Suprapubic skin (tissue), 4 donors: Measurements from ENCODE around the gene ARIH1. TPM values are rescaled to one million over a fixed set of nuclear protein-coding genes. Genes with fewer than 3 reads are reported as not detected.
"Not testable (repeated sequence)": the region's sequence is repeated elsewhere in the genome, so short reads cannot be mapped to it uniquely, and the experiment has no call there.

Experiments
- DNase-seq, 2 donors: peaks; one replicate each; pipeline ENCODE4 v3.0.0-alpha.2; 2019; ENCODE audit warnings: low spot score in 2 of 2
- H3K27ac ChIP-seq: fragments of 200-600 bp; sonication (generic); one replicate; pipeline ENCODE4 v1.5.1; 2019
- H3K27me3 ChIP-seq: fragments of 200-600 bp; sonication (generic); one replicate; pipeline ENCODE4 v1.5.1; 2019
- H3K36me3 ChIP-seq: fragments of 200-600 bp; sonication (generic); one replicate; pipeline ENCODE4 v1.5.1; 2019
- H3K4me1 ChIP-seq: fragments of 200-600 bp; sonication (generic); one replicate; pipeline ENCODE4 v1.5.1; 2019
- H3K4me3 ChIP-seq: fragments of 200-600 bp; sonication (generic); one replicate; pipeline ENCODE4 v1.5.1; 2019; ENCODE audit warnings: mild to moderate bottlenecking
- H3K9me3 ChIP-seq: fragments of 200-600 bp; sonication (generic); one replicate; pipeline ENCODE4 v1.5.1; 2019
- CTCF ChIP-seq, 2 donors: fragments of 200-600 bp in 1 of 2; fragments of 450-650 bp in 1 of 2; sonication (generic) in 1 of 2; IDR thresholded peaks; one replicate each; pipeline ENCODE4 v1.5.1; 2016 to 2019; ENCODE audit warnings: antibody characterized with exemption in 2 of 2, mild to moderate bottlenecking in 1 of 2, moderate library complexity in 1 of 2
- EP300 ChIP-seq: sonication (generic); formaldehyde crosslinking; IDR thresholded peaks from one replicate; pipeline ENCODE4 v1.6.1; 2017; ENCODE audit warnings: antibody characterized with exemption
- POLR2A ChIP-seq, 2 donors: fragments of 450-650 bp; IDR thresholded peaks; one replicate each; pipeline ENCODE4 v1.6.1; 2017; ENCODE audit warnings: antibody characterized with exemption in 2 of 2, mild to moderate bottlenecking in 2 of 2, moderate library complexity in 2 of 2
- POLR2AphosphoS5 ChIP-seq, 3 donors: sonication (generic); formaldehyde crosslinking; IDR thresholded peaks; one replicate each; pipeline ENCODE4 v1.6.1; 2017; ENCODE audit warnings: antibody characterized with exemption in 3 of 3
- WGBS: methylation state at CpG from one replicate; pipeline ENCODE4 v1.1.5; 2018; 5-methylcytosine and 5-hydroxymethylcytosine counted together
- total RNA-seq, 4 donors: library from RNA; depleted of rRNA; stranded (reverse); fragments of >200 nt; gene quantifications; one replicate each; pipeline ENCODE4 v1.1.0, GENCODE V29; 2016

ARIH1 gene
- total RNA-seq, 4 donors from 2014 or later, result 73.1 to 84.8 (median 78.0) TPM

- H3K27ac ChIP-seq, result no peak overlapping the region
- no peaks in the 10 kb centered on the region for H3K27me3 ChIP-seq
- no peak for DNase-seq
- WGBS, result 84% methylated on average over 3 of the region's 3 CpGs
- TF ChIP-seq CTCF (IDR thresholded peaks at IDR 0.05), result no peak
- no peak for TF ChIP-seq EP300
- no peak for TF ChIP-seq POLR2A (IDR thresholded peaks at IDR 0.05)
- TF ChIP-seq POLR2AphosphoS5 (IDR thresholded peaks at IDR 0.05), result no peak
- no peaks in the 10 kb centered on the region for H3K9me3 ChIP-seq
- no peaks in the 10 kb centered on the region for H3K36me3 ChIP-seq
- no peaks in the 10 kb centered on the region for H3K4me1 ChIP-seq
- H3K4me3 ChIP-seq, result no peak overlapping the region
These were observed 140.8 kb downstream of the ARIH1 start for GRCh38 chr15:72614810-72615532.

DNA sequence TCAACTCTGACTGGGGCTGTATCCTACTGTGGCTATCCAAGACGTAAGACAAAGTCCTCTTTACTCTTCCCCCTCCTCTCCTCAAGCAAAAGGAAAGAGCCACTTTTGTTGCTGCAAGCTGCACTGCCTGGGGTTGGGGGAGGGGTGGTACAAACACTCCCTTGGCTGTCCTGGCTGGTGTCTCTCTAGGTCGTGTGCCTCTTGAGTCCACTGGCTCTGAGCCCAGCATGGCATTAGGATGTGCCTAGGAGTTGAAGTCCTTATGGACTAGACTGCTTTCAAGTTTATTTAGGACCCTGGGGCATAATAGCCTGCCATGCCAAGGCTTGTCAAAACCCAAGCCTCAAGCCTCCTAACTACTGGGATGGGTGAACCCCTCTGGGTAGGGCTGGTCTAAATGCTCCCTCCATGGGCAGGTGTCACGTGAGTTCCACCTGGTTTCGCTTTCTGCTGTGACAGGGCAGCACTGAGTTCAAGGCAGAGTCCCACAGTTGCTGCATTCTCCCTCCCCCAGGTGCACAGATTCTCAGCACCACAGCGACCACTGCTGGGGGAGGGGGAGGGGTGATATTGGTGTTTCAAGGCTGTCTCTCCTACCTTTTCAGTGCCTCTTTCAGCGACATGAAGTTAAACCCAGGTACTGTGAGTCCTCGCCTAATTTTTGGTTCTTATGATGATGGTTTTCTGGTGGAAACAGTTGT, 141.6 kb downstream of the ARIH1 start:
- H3K4me1 ChIP-seq, H3K27me3 ChIP-seq, DNase-seq, H3K36me3 ChIP-seq, H3K27ac ChIP-seq, H3K4me3 ChIP-seq, H3K9me3 ChIP-seq: not testable (repeated sequence)
- 59% methylated on average over 5 of the region's 7 CpGs for WGBS

DNA sequence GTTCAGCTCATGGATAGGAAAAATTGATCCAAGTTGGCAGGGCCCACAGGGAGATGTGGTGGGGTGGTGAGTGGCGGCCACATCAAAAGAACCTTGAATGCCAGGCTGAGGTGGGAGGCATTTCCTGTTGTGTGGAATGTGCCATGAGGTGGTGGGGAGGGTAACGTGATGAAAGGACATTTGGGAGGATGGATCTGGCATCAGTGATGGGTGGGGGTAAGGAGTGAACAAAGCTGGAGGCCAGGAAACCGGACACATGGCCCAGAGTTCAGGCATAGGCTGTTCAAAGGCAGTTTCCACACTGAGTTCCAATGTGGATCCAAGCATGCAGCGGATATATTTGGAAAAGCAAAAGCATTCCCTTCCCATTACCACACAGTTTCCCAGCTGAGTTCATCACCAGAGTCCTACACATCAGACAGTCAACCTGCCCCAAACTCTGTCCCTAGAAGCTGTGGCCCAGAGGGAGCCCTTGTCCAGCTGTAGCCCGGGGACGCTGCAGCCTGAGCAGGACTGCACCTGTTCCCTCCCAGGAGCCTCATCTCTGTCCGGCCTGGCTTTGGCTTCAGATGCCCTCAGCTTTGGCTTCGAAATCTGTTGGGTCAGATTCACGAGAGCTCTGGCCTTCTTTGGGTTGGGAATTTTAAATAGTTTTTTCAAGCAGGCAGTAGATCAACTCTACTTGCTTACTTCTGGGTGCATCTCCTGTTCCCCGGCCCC, 142.5 kb downstream of the ARIH1 start:
- Histone ChIP-seq H3K4me1 (no peaks in the 10 kb centered on the region), H3K36me3 (no peaks in the 10 kb centered on the region), H3K27ac (no peak overlapping the region), H3K27me3 (no peaks in the 10 kb centered on the region), H3K9me3 (no peaks in the 10 kb centered on the region), H3K4me3 (no peak overlapping the region)
- 85% methylated on average over 10 of the region's 10 CpGs for WGBS
- TF ChIP-seq POLR2A (IDR thresholded peaks at IDR 0.05) (no peak), EP300 (no peak), CTCF (IDR thresholded peaks at IDR 0.05) (no peak), POLR2AphosphoS5 (IDR thresholded peaks at IDR 0.05) (no peak)
- DNase-seq, result no peak

DNA sequence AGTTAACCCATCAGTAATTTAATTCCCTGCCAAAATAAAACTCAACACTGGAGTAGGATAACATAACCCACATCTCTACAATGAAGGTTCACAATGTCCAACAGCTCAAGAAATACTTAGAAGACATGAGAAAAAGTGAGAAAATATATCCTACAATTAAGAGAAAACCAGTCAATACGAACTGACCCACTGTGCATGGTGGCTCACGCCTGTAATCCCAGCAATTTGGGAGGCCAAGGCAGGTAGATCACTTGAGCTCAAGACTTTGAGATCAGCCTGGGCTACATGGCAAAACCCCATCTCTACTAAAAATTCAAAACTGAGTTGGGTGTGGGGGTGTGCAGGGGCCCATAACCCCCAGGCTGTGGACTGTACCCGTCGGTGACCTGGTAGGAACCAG, 149.7 kb downstream of the ARIH1 start:
- not testable (repeated sequence) for H3K36me3 ChIP-seq, H3K27ac ChIP-seq, H3K27me3 ChIP-seq, H3K4me3 ChIP-seq, H3K4me1 ChIP-seq, DNase-seq, H3K9me3 ChIP-seq
- WGBS, result 96% methylated on average over 4 of the region's 4 CpGs

- 71% methylated on average over 3 of the region's 3 CpGs for WGBS
- not testable (repeated sequence) for H3K27ac ChIP-seq
These were observed 152.0 kb downstream of the ARIH1 start for GRCh38 chr15:72626153-72626552.

GRCh38 chr15:72628249-72629067, 154.3 kb downstream of the ARIH1 start:
- H3K36me3 ChIP-seq, H3K27me3 ChIP-seq, H3K9me3 ChIP-seq, H3K27ac ChIP-seq, H3K4me1 ChIP-seq, DNase-seq, H3K4me3 ChIP-seq: not testable (repeated sequence)
- 95% methylated on average over 8 of the region's 11 CpGs for WGBS

More at GRCh38 chr15:72626153-72626552, 152.0 kb downstream of the ARIH1 start:
- not testable (repeated sequence) for H3K27me3 ChIP-seq, H3K4me3 ChIP-seq, H3K9me3 ChIP-seq, H3K4me1 ChIP-seq, DNase-seq, H3K36me3 ChIP-seq

DNA sequence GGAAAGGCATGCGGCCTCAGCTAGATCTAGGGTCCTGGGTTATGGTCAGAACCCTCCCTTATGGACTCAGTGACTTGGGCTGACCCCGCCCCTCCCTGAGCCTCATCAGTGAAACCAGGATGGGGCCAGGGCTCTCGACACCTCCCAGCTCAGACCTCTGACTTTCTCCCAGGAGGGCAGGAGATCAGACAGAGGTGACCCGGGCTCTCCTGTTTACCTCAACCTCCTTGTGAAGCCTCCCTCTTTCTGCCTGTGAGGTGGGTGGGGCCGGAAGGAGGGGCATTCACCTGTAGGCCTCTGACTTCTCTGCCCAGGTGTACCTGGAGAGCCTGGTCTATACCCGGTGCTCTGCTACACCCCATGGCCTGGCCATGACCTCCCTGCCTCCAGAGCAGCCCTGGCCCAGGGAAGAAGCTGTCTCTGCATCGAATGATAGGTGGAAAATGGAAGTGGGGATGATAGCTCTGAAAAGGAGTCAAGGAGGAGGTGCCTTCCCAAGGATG, 155.0 kb downstream of the ARIH1 start:
- H3K9me3 ChIP-seq, H3K4me1 ChIP-seq, H3K27ac ChIP-seq, H3K36me3 ChIP-seq, H3K4me3 ChIP-seq, DNase-seq, H3K27me3 ChIP-seq: not testable (repeated sequence)
- WGBS, result 94% methylated on average over 6 of the region's 7 CpGs

DNA sequence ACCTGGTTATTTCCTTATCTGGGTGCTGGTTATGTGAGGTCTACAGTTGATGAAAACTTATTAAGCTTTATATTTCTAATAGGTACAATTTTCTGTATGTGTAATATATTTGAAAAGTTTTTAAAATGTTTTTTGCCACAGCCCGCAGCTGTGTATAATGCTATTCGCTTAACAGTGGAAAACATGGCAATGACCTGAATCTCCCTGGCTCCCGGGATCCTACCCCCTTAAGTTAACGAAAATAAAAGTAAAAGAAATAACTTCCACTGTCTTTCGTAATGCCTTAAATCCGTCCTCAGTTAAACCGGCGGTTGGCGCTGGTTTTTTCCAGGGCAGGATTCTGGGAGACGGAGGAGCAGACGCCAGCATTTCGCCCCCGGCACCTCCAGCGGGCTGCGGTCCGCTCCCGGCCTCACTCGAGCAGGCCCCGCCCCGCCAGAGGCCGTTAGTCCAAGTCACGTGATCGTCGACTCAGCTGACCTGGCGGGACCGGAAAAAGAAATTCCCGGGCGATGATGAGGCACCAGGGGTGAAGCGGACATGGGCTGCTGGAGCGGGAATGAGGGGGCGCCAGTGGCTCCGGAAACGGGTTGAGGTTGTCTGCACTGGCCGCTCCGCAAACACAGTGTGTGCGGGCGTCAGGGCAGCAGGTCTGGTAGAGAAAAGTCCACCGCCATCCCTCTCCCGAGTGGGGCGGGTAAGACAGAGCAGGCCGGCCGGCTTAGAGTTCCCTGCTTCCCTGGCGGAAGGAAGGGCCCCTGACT, 162.6 kb downstream of the ARIH1 start:
- Histone ChIP-seq H3K4me3 (peak overlapping the region; percentile 41), H3K27ac (peak overlapping the region; percentile 41)
- peak; percentile 82 to 85 for DNase-seq

GRCh38 chr15:72639759-72640483, 165.8 kb downstream of the ARIH1 start:
- H3K4me1 ChIP-seq, DNase-seq, H3K9me3 ChIP-seq, H3K27ac ChIP-seq, H3K4me3 ChIP-seq, H3K27me3 ChIP-seq, H3K36me3 ChIP-seq: not testable (repeated sequence)
- no CpG with 5 or more reads among the region's 26 CpGs for WGBS

More for the DNA sequence above, 162.6 kb downstream of the ARIH1 start:
- no CpG with 5 or more reads among the region's 43 CpGs for WGBS
- not testable (repeated sequence) for H3K9me3 ChIP-seq, H3K27me3 ChIP-seq, H3K4me1 ChIP-seq, H3K36me3 ChIP-seq
